Activated CD4-positive, alpha-beta T cell treated with anti-CD3 and anti-CD28 coated beads for 1 hour (primary cell): ENCODE measurements around the gene KNDC1.

Source experiments
- DNase-seq: peaks from one replicate; pipeline ENCODE4 v3.0.0-alpha.2; 2020

KNDC1 gene

GRCh38 chr10:133179128-133179520 lies 19.1 kb downstream of the KNDC1 start:
- no peak for DNase-seq

- DNase-seq: no peak
Observed at GRCh38 chr10:133179651-133180050, 19.6 kb downstream of the KNDC1 start.

- DNase-seq: no peak
Observed at GRCh38 chr10:133180192-133180964, 20.4 kb downstream of the KNDC1 start.

- no peak for DNase-seq
Observed at GRCh38 chr10:133180965-133181639, 21.1 kb downstream of the KNDC1 start.

- no peak for DNase-seq
Observed at GRCh38 chr10:133182190-133182589, 22.2 kb downstream of the KNDC1 start.

- no peak for DNase-seq
Observed at GRCh38 chr10:133182791-133183645, 23.0 kb downstream of the KNDC1 start.

GRCh38 chr10:133183646-133184378 lies 23.8 kb downstream of the KNDC1 start:
- no peak for DNase-seq

GRCh38 chr10:133184591-133185244 lies 24.7 kb downstream of the KNDC1 start:
- no peak for DNase-seq

GRCh38 chr10:133185421-133185820 lies 25.4 kb downstream of the KNDC1 start:
- DNase-seq: no peak

- no peak for DNase-seq
Observed at GRCh38 chr10:133185916-133186315, 25.9 kb downstream of the KNDC1 start.

GRCh38 chr10:133186416-133187090 lies 26.5 kb downstream of the KNDC1 start:
- no peak for DNase-seq

- no peak for DNase-seq
Observed at GRCh38 chr10:133187091-133187905, 27.3 kb downstream of the KNDC1 start.

GRCh38 chr10:133187906-133188681 lies 28.1 kb downstream of the KNDC1 start:
- DNase-seq: no peak

GRCh38 chr10:133189256-133189655 lies 29.2 kb downstream of the KNDC1 start:
- no peak for DNase-seq

- no peak for DNase-seq
Observed at GRCh38 chr10:133189726-133190125, 29.7 kb downstream of the KNDC1 start.

GRCh38 chr10:133190225-133190624 lies 30.2 kb downstream of the KNDC1 start:
- DNase-seq: no peak

- no peak for DNase-seq
Observed at GRCh38 chr10:133191651-133192050, 31.6 kb downstream of the KNDC1 start.

GRCh38 chr10:133194151-133194550 lies 34.1 kb downstream of the KNDC1 start:
- DNase-seq: no peak

- DNase-seq: no peak
Observed at GRCh38 chr10:133195096-133195495, 35.1 kb downstream of the KNDC1 start.

- no peak for DNase-seq
Observed at GRCh38 chr10:133195611-133196010, 35.6 kb downstream of the KNDC1 start.
